Measurements from ENCODE around the gene GLP2R. TPM values are rescaled to one million over a fixed set of nuclear protein-coding genes. Genes with fewer than 3 reads are reported as not detected.

Gene GLP2R
- total RNA-seq, 1 donor: not detected

GRCh38 chr17:9900044-9900594 is 74.4 kb downstream of the GLP2R start:
- no peak for DNase-seq (ENCODE audit: insufficient read length, low spot score, missing footprints)
- Histone ChIP-seq H3K4me3 (ENCODE audit: insufficient read depth, low read length) (no peak overlapping the region), H3K4me1 (ENCODE audit: insufficient read depth, low read length) (no peaks in the 10 kb centered on the region), H4K20me1 (ENCODE audit: insufficient read depth, low read length) (no peaks in the 10 kb centered on the region), H3K79me2 (ENCODE audit: insufficient read depth, low read length) (no peaks in the 10 kb centered on the region), H3K27ac (ENCODE audit: low read depth, low read length) (no peak overlapping the region), H3K9me3 (ENCODE audit: low read depth, low read length) (no peaks in the 10 kb centered on the region), H3K4me2 (ENCODE audit: insufficient read depth, low read length) (no peak overlapping the region), H3K36me3 (ENCODE audit: insufficient read depth, low read length) (no peaks in the 10 kb centered on the region), H2AFZ (ENCODE audit: low read length) (no peak overlapping the region), H3K27me3 (ENCODE audit: insufficient read depth, low read length) (no peaks in the 10 kb centered on the region)
- no peak for TF ChIP-seq CTCF (IDR thresholded peaks at IDR 0.05; ENCODE audit: extremely low read depth, low read depth, low read length)

GRCh38 chr17:9900784-9901183 is 75.1 kb downstream of the GLP2R start:
- H3K27ac ChIP-seq (ENCODE audit: low read depth, low read length): no peak overlapping the region
- no peak overlapping the region for H3K4me3 ChIP-seq (ENCODE audit: insufficient read depth, low read length)
- no peak for DNase-seq (ENCODE audit: insufficient read length, low spot score, missing footprints)
- H3K27me3 ChIP-seq (ENCODE audit: insufficient read depth, low read length): no peaks in the 10 kb centered on the region
- no peak for TF ChIP-seq CTCF (IDR thresholded peaks at IDR 0.05; ENCODE audit: extremely low read depth, low read depth, low read length)
- H3K36me3 ChIP-seq (ENCODE audit: insufficient read depth, low read length): no peaks in the 10 kb centered on the region
- no peaks in the 10 kb centered on the region for H3K9me3 ChIP-seq (ENCODE audit: low read depth, low read length)
- no peaks in the 10 kb centered on the region for H4K20me1 ChIP-seq (ENCODE audit: insufficient read depth, low read length)
- peak overlapping the region; percentile 26 for H3K4me2 ChIP-seq (ENCODE audit: insufficient read depth, low read length)
- no peaks in the 10 kb centered on the region for H3K4me1 ChIP-seq (ENCODE audit: insufficient read depth, low read length)
- H2AFZ ChIP-seq (ENCODE audit: low read length): no peak overlapping the region
- no peaks in the 10 kb centered on the region for H3K79me2 ChIP-seq (ENCODE audit: insufficient read depth, low read length)

- Histone ChIP-seq H3K27ac (ENCODE audit: low read depth, low read length) (no peak overlapping the region), H3K4me2 (ENCODE audit: insufficient read depth, low read length) (no peak overlapping the region), H3K27me3 (ENCODE audit: insufficient read depth, low read length) (no peaks in the 10 kb centered on the region), H3K36me3 (ENCODE audit: insufficient read depth, low read length) (no peaks in the 10 kb centered on the region), H3K4me3 (ENCODE audit: insufficient read depth, low read length) (no peak overlapping the region), H3K79me2 (ENCODE audit: insufficient read depth, low read length) (no peaks in the 10 kb centered on the region), H3K4me1 (ENCODE audit: insufficient read depth, low read length) (no peaks in the 10 kb centered on the region), H2AFZ (ENCODE audit: low read length) (no peak overlapping the region), H3K9me3 (ENCODE audit: low read depth, low read length) (no peaks in the 10 kb centered on the region), H4K20me1 (ENCODE audit: insufficient read depth, low read length) (no peaks in the 10 kb centered on the region)
- no peak for TF ChIP-seq CTCF (IDR thresholded peaks at IDR 0.05; ENCODE audit: extremely low read depth, low read depth, low read length)
- DNase-seq (ENCODE audit: insufficient read length, low spot score, missing footprints): no peak
Measured at GRCh38 chr17:9902120-9902519, 76.4 kb downstream of the GLP2R start.

- Histone ChIP-seq H3K79me2 (ENCODE audit: insufficient read depth, low read length) (no peaks in the 10 kb centered on the region), H3K27ac (ENCODE audit: low read depth, low read length) (no peak overlapping the region), H3K4me3 (ENCODE audit: insufficient read depth, low read length) (no peak overlapping the region), H4K20me1 (ENCODE audit: insufficient read depth, low read length) (no peaks in the 10 kb centered on the region), H3K4me1 (ENCODE audit: insufficient read depth, low read length) (no peaks in the 10 kb centered on the region), H3K4me2 (ENCODE audit: insufficient read depth, low read length) (no peak overlapping the region), H3K9me3 (ENCODE audit: low read depth, low read length) (no peaks in the 10 kb centered on the region), H2AFZ (ENCODE audit: low read length) (no peak overlapping the region), H3K27me3 (ENCODE audit: insufficient read depth, low read length) (no peaks in the 10 kb centered on the region), H3K36me3 (ENCODE audit: insufficient read depth, low read length) (no peaks in the 10 kb centered on the region)
- TF ChIP-seq CTCF (IDR thresholded peaks at IDR 0.05; ENCODE audit: extremely low read depth, low read depth, low read length): no peak
- no peak for DNase-seq (ENCODE audit: insufficient read length, low spot score, missing footprints)
Measured at GRCh38 chr17:9904277-9905077, 78.8 kb downstream of the GLP2R start.

Measured in osteoblast (primary cell).